Measurements from ENCODE around the gene MAP2K5. TPM values are rescaled to one million over a fixed set of nuclear protein-coding genes. Genes with fewer than 3 reads are reported as not detected.

MAP2K5 gene
- total and polyA plus RNA-seq, 4 donors = 3.8 to 6.4 (median 5.6) TPM

DNA sequence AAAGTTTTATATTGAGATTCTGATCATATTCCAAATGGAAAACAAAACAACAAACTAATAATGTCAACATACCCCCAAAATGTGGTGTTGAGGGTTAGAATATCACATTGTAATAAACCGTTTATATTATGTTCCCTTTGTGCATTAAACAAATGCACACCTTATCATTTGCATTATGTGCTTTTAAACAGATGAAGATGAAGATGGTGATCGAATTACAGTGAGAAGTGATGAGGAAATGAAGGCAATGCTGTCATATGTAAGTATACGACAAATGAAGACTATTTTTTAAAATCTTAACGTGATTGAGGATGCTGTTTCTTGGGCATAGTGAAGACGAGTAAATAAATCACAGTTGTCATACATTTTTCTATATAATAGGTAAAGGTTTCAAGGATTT, 20.6 kb downstream of the MAP2K5 start:
- TF ChIP-seq, protein P1, sequence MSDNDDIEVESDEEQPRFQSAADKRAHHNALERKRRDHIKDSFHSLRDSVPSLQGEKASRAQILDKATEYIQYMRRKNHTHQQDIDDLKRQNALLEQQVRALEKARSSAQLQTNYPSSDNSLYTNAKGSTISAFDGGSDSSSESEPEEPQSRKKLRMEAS (IDR thresholded peaks at IDR 0.05) = no peak
- TF ChIP-seq, protein P2, sequence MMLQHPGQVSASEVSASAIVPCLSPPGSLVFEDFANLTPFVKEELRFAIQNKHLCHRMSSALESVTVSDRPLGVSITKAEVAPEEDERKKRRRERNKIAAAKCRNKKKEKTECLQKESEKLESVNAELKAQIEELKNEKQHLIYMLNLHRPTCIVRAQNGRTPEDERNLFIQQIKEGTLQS (IDR thresholded peaks at IDR 0.05) = no peak
- TF ChIP-seq, protein P3, sequence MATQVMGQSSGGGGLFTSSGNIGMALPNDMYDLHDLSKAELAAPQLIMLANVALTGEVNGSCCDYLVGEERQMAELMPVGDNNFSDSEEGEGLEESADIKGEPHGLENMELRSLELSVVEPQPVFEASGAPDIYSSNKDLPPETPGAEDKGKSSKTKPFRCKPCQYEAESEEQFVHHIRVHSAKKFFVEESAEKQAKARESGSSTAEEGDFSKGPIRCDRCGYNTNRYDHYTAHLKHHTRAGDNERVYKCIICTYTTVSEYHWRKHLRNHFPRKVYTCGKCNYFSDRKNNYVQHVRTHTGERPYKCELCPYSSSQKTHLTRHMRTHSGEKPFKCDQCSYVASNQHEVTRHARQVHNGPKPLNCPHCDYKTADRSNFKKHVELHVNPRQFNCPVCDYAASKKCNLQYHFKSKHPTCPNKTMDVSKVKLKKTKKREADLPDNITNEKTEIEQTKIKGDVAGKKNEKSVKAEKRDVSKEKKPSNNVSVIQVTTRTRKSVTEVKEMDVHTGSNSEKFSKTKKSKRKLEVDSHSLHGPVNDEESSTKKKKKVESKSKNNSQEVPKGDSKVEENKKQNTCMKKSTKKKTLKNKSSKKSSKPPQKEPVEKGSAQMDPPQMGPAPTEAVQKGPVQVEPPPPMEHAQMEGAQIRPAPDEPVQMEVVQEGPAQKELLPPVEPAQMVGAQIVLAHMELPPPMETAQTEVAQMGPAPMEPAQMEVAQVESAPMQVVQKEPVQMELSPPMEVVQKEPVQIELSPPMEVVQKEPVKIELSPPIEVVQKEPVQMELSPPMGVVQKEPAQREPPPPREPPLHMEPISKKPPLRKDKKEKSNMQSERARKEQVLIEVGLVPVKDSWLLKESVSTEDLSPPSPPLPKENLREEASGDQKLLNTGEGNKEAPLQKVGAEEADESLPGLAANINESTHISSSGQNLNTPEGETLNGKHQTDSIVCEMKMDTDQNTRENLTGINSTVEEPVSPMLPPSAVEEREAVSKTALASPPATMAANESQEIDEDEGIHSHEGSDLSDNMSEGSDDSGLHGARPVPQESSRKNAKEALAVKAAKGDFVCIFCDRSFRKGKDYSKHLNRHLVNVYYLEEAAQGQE (IDR thresholded peaks at IDR 0.05) = no peak
- TF ChIP-seq FOXA2 (IDR thresholded peaks at IDR 0.05) (no peak), YY1 (IDR thresholded peaks at IDR 0.05) (no peak)
- TF ChIP-seq, protein P4, sequence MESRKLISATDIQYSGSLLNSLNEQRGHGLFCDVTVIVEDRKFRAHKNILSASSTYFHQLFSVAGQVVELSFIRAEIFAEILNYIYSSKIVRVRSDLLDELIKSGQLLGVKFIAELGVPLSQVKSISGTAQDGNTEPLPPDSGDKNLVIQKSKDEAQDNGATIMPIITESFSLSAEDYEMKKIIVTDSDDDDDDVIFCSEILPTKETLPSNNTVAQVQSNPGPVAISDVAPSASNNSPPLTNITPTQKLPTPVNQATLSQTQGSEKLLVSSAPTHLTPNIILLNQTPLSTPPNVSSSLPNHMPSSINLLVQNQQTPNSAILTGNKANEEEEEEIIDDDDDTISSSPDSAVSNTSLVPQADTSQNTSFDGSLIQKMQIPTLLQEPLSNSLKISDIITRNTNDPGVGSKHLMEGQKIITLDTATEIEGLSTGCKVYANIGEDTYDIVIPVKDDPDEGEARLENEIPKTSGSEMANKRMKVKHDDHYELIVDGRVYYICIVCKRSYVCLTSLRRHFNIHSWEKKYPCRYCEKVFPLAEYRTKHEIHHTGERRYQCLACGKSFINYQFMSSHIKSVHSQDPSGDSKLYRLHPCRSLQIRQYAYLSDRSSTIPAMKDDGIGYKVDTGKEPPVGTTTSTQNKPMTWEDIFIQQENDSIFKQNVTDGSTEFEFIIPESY (IDR thresholded peaks at IDR 0.05) = no peak
- H3K27me3 ChIP-seq (ENCODE audit: control insufficient read depth in 4 of 4, insufficient read depth in 4 of 4, low read length in 3 of 4) = no peaks in the 10 kb centered on the region
- no peak for DNase-seq (ENCODE audit: low spot score)
- no peak overlapping the region for H3K9ac ChIP-seq (ENCODE audit: low read depth in 1 of 2, low read length in 2 of 2)
- H3K4me3 ChIP-seq (ENCODE audit: low read depth in 1 of 3, low read length in 3 of 3) = no peak overlapping the region
- H3K4me1 ChIP-seq (ENCODE audit: control insufficient read depth in 4 of 4, insufficient read depth in 4 of 4, low read length in 3 of 4) = no peaks in the 10 kb centered on the region
- 97% methylated on average over 5 of the region's 5 CpGs for WGBS
- peaks cover 0 to 5% (median 2%) of the 10 kb centered on the region in 4 donors for H3K36me3 ChIP-seq (ENCODE audit: control insufficient read depth in 4 of 4, insufficient read depth in 3 of 4, low read depth in 1 of 4, low read length in 3 of 4)
- no peak overlapping the region for H3K27ac ChIP-seq (ENCODE audit: low read depth in 1 of 2, low read length in 2 of 2)
- no peaks in the 10 kb centered on the region for H3K9me3 ChIP-seq (ENCODE audit: control insufficient read depth in 4 of 4, low read length in 3 of 4)

DNA sequence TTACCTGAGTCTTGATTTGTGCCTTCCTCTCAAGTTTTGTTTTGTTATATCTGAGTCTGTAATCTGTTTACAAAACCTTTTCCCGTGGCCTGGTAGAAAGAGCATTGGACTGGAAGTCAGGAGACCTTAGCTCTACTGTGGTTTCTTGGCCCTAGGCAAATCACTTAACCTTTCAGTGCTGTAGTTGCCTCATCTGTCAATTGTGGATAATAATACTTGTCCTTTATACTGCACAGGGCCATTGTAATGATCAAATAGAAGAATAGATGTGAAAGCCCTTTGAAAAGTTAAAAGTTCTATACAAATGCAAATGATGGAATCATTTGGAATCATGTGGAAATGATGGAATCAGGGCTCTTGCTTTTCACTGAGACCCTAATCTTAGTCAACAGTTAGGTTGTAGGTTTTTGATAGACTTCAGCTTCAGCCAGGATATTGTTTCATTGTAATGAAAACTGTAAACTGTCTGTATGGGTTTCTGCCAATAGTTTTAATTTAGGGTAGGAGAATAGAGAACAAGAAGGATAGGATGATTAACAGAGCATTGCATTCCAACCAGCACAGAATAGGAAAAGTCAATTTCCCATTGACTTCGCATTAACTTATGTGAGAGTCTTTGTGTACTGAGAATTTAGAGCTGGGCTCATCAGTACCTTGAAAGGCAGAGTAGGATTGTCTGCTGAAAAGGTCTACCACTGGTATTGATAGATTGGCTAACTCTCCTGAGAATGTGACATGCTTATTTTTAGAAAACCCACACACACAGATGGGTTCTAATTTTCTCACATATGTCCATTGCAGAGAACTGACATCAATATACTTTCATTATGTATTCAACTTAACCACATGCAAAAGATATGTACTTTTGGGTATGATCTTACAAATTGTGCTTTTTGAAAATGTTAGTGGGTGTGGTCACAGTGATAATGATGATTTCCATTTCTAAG, 21.8 kb downstream of the MAP2K5 start:
- Histone ChIP-seq H3K27me3 (ENCODE audit: control insufficient read depth in 4 of 4, insufficient read depth in 4 of 4, low read length in 3 of 4) (no peaks in the 10 kb centered on the region), H3K9ac (ENCODE audit: low read depth in 1 of 2, low read length in 2 of 2) (no peak overlapping the region), H3K4me1 (ENCODE audit: control insufficient read depth in 4 of 4, insufficient read depth in 4 of 4, low read length in 3 of 4) (no peaks in the 10 kb centered on the region), H3K9me3 (ENCODE audit: control insufficient read depth in 4 of 4, low read length in 3 of 4) (no peaks in the 10 kb centered on the region), H3K36me3 (ENCODE audit: control insufficient read depth in 4 of 4, insufficient read depth in 3 of 4, low read depth in 1 of 4, low read length in 3 of 4) (peaks cover 0 to 2% (median 0%) of the 10 kb centered on the region in 4 donors), H3K4me3 (ENCODE audit: low read depth in 1 of 3, low read length in 3 of 3) (no peak overlapping the region), H3K27ac (ENCODE audit: low read depth in 1 of 2, low read length in 2 of 2) (no peak overlapping the region)
- TF ChIP-seq SP1 (IDR thresholded peaks at IDR 0.05) (no peak), HNF4G (IDR thresholded peaks at IDR 0.05) (no peak), FOXA1 (IDR thresholded peaks at IDR 0.05) (no peak), FOXA2 (IDR thresholded peaks at IDR 0.05) (no peak), GABPA (IDR thresholded peaks at IDR 0.05 in 1 of 2, conservative IDR thresholded peaks at IDR 0.05 in 1 of 2) (peak in 1 of 2 donors; percentile 9)
- TF ChIP-seq, protein P2 (IDR thresholded peaks at IDR 0.05) = no peak
- TF ChIP-seq, protein P1 (IDR thresholded peaks at IDR 0.05) = no peak
- TF ChIP-seq, protein P4 (IDR thresholded peaks at IDR 0.05) = no peak
- WGBS = 77% methylated on average over 2 of the region's 2 CpGs
- no peak for DNase-seq (ENCODE audit: low spot score)

Measured in liver (tissue), 9 donors.